H1 (cell line): ENCODE data around the gene KISS1. TPM values are rescaled to one million over a fixed set of nuclear protein-coding genes. Genes with fewer than 3 reads are reported as not detected.

Experiments
- CTCF ChIA-PET: fragments of 300-600 bp; sonication (Branson Sonifier 250); formaldehyde crosslinking; loops from one replicate; lab custom pipeline; 2021; ENCODE audit not compliant: partially characterized antibody; lab: Charles Lee
- POLR2A ChIA-PET: fragments of 300-600 bp; sonication (Branson Sonifier 250); formaldehyde crosslinking; loops from one replicate; lab custom pipeline; 2021; ENCODE audit warnings: inconsistent platforms; ENCODE audit not compliant: partially characterized antibody; lab: Charles Lee
- DNase-seq, 2 experiments: peaks; one replicate each; pipeline versions ENCODE4 v3.0.0 to v3.0.0-alpha.2; 2010 to 2022; ENCODE audit warnings: low spot score in 2 of 2, low read depth in 1 of 2, mixed read lengths in 1 of 2
- FAIRE-seq: peaks from 2 replicates; lab custom pipeline; 2011; peaks lifted over from hg19 to GRCh38; lab: Jason Lieb, UNC
- H2AFZ ChIP-seq: 2 replicates; pipeline ENCODE4 v1.8.1; 2012; ENCODE audit warnings: low read length, inconsistent platforms
- H2AK5ac ChIP-seq: 2 replicates; pipeline ENCODE4 v1.6.1; 2013; ENCODE audit warnings: low read depth, low read length
- H2BK120ac ChIP-seq: replicated peaks from 2 replicates; pipeline ENCODE3; 2013; ENCODE audit warnings: low read depth, low read length, inconsistent platforms
- H2BK12ac ChIP-seq: 2 replicates; pipeline ENCODE4 v1.6.1; 2013; ENCODE audit warnings: low read depth, low read length
- H2BK15ac ChIP-seq: 2 replicates; pipeline ENCODE4 v1.6.1; 2013; ENCODE audit warnings: low read length
- H2BK20ac ChIP-seq: 2 replicates; pipeline ENCODE4 v1.6.1; 2013; ENCODE audit warnings: low read length
- H2BK5ac ChIP-seq: 2 replicates; pipeline ENCODE4 v1.6.1; 2013; ENCODE audit warnings: low read depth, low read length
- H3K14ac ChIP-seq: 2 replicates; pipeline ENCODE4 v1.6.1; 2013; ENCODE audit warnings: inconsistent platforms; ENCODE audit not compliant: insufficient read length
- H3K18ac ChIP-seq: 2 replicates; pipeline ENCODE4 v1.6.1; 2013; ENCODE audit warnings: low read length; ENCODE audit errors: extremely low read depth
- H3K23ac ChIP-seq: 2 replicates; pipeline ENCODE4 v1.6.1; 2013; ENCODE audit warnings: inconsistent platforms; ENCODE audit not compliant: insufficient read length
- H3K23me2 ChIP-seq: 2 replicates; pipeline ENCODE4 v1.6.1; 2013; ENCODE audit warnings: low read depth, low read length
- H3K27ac ChIP-seq: 2 replicates; pipeline ENCODE4 v1.6.1; 2011; ENCODE audit warnings: low read depth, low read length, inconsistent platforms
- H3K27me3 ChIP-seq, 4 experiments: replicated peaks in 1 of 4; 1 replicate in 1 of 4; 2 replicates in 3 of 4; pipeline versions ENCODE4 v1.6.1 to v1.8.1; 2011 to 2013; ENCODE audit warnings: low read length in 3 of 4, mild to moderate bottlenecking in 3 of 4, inconsistent platforms in 2 of 4, mixed read lengths in 2 of 4, moderate library complexity in 1 of 4; ENCODE audit not compliant: control insufficient read depth in 3 of 4, insufficient read depth in 3 of 4; ENCODE audit errors: extremely low read depth in 1 of 4
- H3K36me3 ChIP-seq, 4 experiments: 2 replicates each; pipeline versions ENCODE4 v1.6.1 to v1.8.1; 2011 to 2013; ENCODE audit warnings: mild to moderate bottlenecking in 4 of 4, low read length in 3 of 4, moderate library complexity in 2 of 4, control low read depth in 1 of 4, inconsistent platforms in 1 of 4; ENCODE audit not compliant: insufficient read depth in 4 of 4, control insufficient read depth in 2 of 4
- H3K4ac ChIP-seq: replicated peaks from 2 replicates; pipeline ENCODE3; 2013; ENCODE audit warnings: low read length, low read depth, mixed read lengths, inconsistent platforms; ENCODE audit not compliant: insufficient read length
- H3K4me1 ChIP-seq, 4 experiments: replicated peaks in 1 of 4; 1 replicate in 1 of 4; 2 replicates in 3 of 4; pipeline versions ENCODE4 v1.6.1 to v1.8.1; 2011 to 2013; ENCODE audit warnings: low read length in 3 of 4, inconsistent platforms in 2 of 4, mixed read lengths in 1 of 4; ENCODE audit not compliant: insufficient read depth in 4 of 4, control insufficient read depth in 3 of 4
- H3K4me2 ChIP-seq, 2 experiments: 2 replicates each; pipeline versions ENCODE4 v1.6.1 to v1.8.1; 2011 to 2013; ENCODE audit warnings: low read depth in 2 of 2, low read length in 2 of 2, control low read depth in 1 of 2, inconsistent platforms in 1 of 2, mild to moderate bottlenecking in 1 of 2; ENCODE audit not compliant: insufficient read depth in 1 of 2
- H3K4me3 ChIP-seq, 4 experiments: fragments of 200-600, 300-600 bp in 1 of 4; sonication (generic), shearing (Covaris generic), sonication (Bioruptor Twin) in 1 of 4; 2 replicates each; pipeline versions ENCODE4 v1.5.1 to v1.8.1; 2011 to 2016; ENCODE audit warnings: low read length in 4 of 4, low read depth in 3 of 4, control low read depth in 2 of 4, inconsistent platforms in 2 of 4, mild to moderate bottlenecking in 2 of 4, mixed read lengths in 1 of 4, moderate library complexity in 1 of 4; ENCODE audit not compliant: insufficient read depth in 2 of 4; ENCODE audit errors: extremely low read depth in 1 of 4
- H3K56ac ChIP-seq: replicated peaks from 2 replicates; pipeline ENCODE3; 2013; ENCODE audit warnings: low read depth, mild to moderate bottlenecking, mixed read lengths, low read length, inconsistent platforms; ENCODE audit not compliant: insufficient read length
- H3K79me1 ChIP-seq: 2 replicates; pipeline ENCODE4 v1.6.1; 2013; ENCODE audit warnings: low read depth, low read length, control low read depth
- H3K79me2 ChIP-seq, 2 experiments: 2 replicates each; pipeline versions ENCODE4 v1.6.1 to v1.8.1; 2012 to 2013; ENCODE audit warnings: low read length in 2 of 2, mild to moderate bottlenecking in 2 of 2, inconsistent platforms in 1 of 2; ENCODE audit not compliant: insufficient read depth in 2 of 2, control insufficient read depth in 1 of 2
- H3K9ac ChIP-seq, 4 experiments: replicated peaks in 1 of 4; 1 replicate in 1 of 4; 2 replicates in 3 of 4; pipeline versions ENCODE4 v1.6.1 to v1.8.1; 2011 to 2013; ENCODE audit warnings: low read depth in 3 of 4, low read length in 3 of 4, control low read depth in 2 of 4, mild to moderate bottlenecking in 2 of 4, moderate library complexity in 2 of 4, inconsistent platforms in 1 of 4; ENCODE audit errors: extremely low read depth in 1 of 4
- H3K9me3 ChIP-seq, 2 experiments: 2 replicates each; pipeline versions ENCODE4 v1.6.1 to v1.8.1; 2012 to 2013; ENCODE audit warnings: mild to moderate bottlenecking in 2 of 2, moderate library complexity in 2 of 2, control low read depth in 1 of 2, inconsistent platforms in 1 of 2, low read depth in 1 of 2, low read length in 1 of 2, mixed read lengths in 1 of 2; ENCODE audit not compliant: insufficient read depth in 2 of 2
- H4K20me1 ChIP-seq, 2 experiments: replicated peaks in 1 of 2; 2 replicates each; pipeline versions ENCODE3 to v1.8.1; 2011 to 2013; ENCODE audit warnings: inconsistent platforms in 2 of 2, low read length in 2 of 2, mild to moderate bottlenecking in 1 of 2; ENCODE audit not compliant: insufficient read depth in 2 of 2, control insufficient read depth in 1 of 2
- H4K5ac ChIP-seq: 2 replicates; pipeline ENCODE4 v1.6.1; 2013; ENCODE audit warnings: low read length, low read depth, mixed read lengths, inconsistent platforms; ENCODE audit not compliant: insufficient read length
- H4K8ac ChIP-seq: 2 replicates; pipeline ENCODE4 v1.8.0; 2013; ENCODE audit warnings: mild to moderate bottlenecking, moderate library complexity, low read length, inconsistent platforms; ENCODE audit not compliant: insufficient read depth; ENCODE audit errors: extremely low read depth
- H4K91ac ChIP-seq: replicated peaks from 2 replicates; pipeline ENCODE3; 2013; ENCODE audit warnings: low read length, mixed read lengths, inconsistent platforms; ENCODE audit not compliant: insufficient read length
- ASH2L ChIP-seq: fragments of 200-600, 300-600 bp; sonication (generic); IDR thresholded peaks from one replicate; pipeline ENCODE4 v1.7.1; 2017; ENCODE audit warnings: low read length
- EZH2 ChIP-seq: fragments of 200-600 bp; sonication (generic); IDR thresholded peaks from 2 replicates; pipeline ENCODE4 v1.7.1; 2012; ENCODE audit warnings: low read depth, mild to moderate bottlenecking, moderate library complexity, low read length, inconsistent platforms; ENCODE audit not compliant: severe bottlenecking
- HDAC6 ChIP-seq: IDR thresholded peaks from one replicate; pipeline ENCODE4 v1.7.1; 2012; ENCODE audit warnings: low read depth, mild to moderate bottlenecking, inconsistent platforms, low read length, moderate library complexity
- TAF7 ChIP-seq: optimal IDR thresholded peaks from 2 replicates; pipeline ENCODE3; 2011; ENCODE audit warnings: low read depth, mild to moderate bottlenecking, inconsistent platforms, low read length, moderate library complexity, borderline replicate concordance
- WGBS, 2 experiments: shearing (Covaris generic) in 1 of 2; methylation state at CpG; one replicate each; pipeline versions ENCODE4 v1.1.6 to v1.1.7; 2013 to 2015; ENCODE audit warnings: low lambda C conversion rate in 2 of 2, mixed read lengths in 2 of 2, inconsistent platforms in 1 of 2, low coverage in 1 of 2, missing lambda C conversion rate in 1 of 2; ENCODE audit not compliant: insufficient replicate concordance in 2 of 2, insufficient coverage in 1 of 2, insufficient read length in 1 of 2; ENCODE audit errors: extremely low coverage in 1 of 2, missing lambda C conversion rate in 1 of 2; 5-methylcytosine and 5-hydroxymethylcytosine counted together
- polyA plus RNA-seq, 7 experiments: library from polyadenylated mRNA; depleted of rRNA in 3 of 7; stranded (reverse) in 5 of 7; unstranded in 2 of 7; fragments of >200 nt in 5 of 7; fragments of 200-250 nt in 2 of 7; gene quantifications; 1 replicate in 5 of 7; 2 replicates in 1 of 7; 4 replicates in 1 of 7; pipeline versions ENCODE4 v1.2.1 to v1.2.3, GENCODE V29; 2011 to 2013; ENCODE audit warnings: missing spikeins in 2 of 7, mixed read lengths in 2 of 7
- total RNA-seq: library from RNA; stranded (reverse); fragmentation: NEBNext Ultra II Directional; extraction: Animal tissue kit (Norgen Biotek cat#: 25700); gene quantifications from 2 replicates; pipeline ENCODE4 v1.2.1, GENCODE V29; 2021
- TF ChIP-seq, protein P1 (sequence below): IDR thresholded peaks from 2 replicates; pipeline ENCODE4 v1.6.1; 2012; ENCODE audit warnings: inconsistent platforms

Gene KISS1
- total and polyA plus RNA-seq, 2 of the 8 experiments (the other 6 are each of a cell fraction or from before 2014, with no cell fraction given) = 0.71 TPM; not detected in 1

GRCh38 chr1:204150702-204151551 lies 45.4 kb downstream of the KISS1 start:
- no peak overlapping the region for H3K14ac ChIP-seq
- FAIRE-seq = no peak
- H3K36me3 ChIP-seq = no peaks in the 10 kb centered on the region
- no peak overlapping the region for H3K27ac ChIP-seq
- no peak overlapping the region for H4K5ac ChIP-seq
- H3K9ac ChIP-seq = no peak overlapping the region
- H2BK120ac ChIP-seq = no peak overlapping the region
- WGBS, 2 experiments = 22% methylated on average over 25 of the region's 33 CpGs; no CpG with 5 or more reads in 1 of the 2 experiments
- H3K9me3 ChIP-seq = no peaks in the 10 kb centered on the region
- ChIA-PET POLR2A (interaction anchor here (0.8 to 6.5 kb wide), 9 partner anchors 9 to 285 kb away, joined by 3 to 35 read pairs (median 6); partner anchors contain the start of gene SOX13), CTCF (interaction anchor here (0.7 to 5.6 kb wide), 14 partner anchors 9 to 290 kb away, joined by 3 to 46 read pairs (median 3); no protein-coding TSS in a partner anchor)
- H3K4me1 ChIP-seq = peaks cover 0 to 44% (median 29%) of the 10 kb centered on the region in 4 experiments; a peak in 6 of 7 replicates
- no peak overlapping the region for H2BK12ac ChIP-seq
- peaks cover 12% of the 10 kb centered on the region; the same call in 1 of the 2 replicates for H3K23me2 ChIP-seq
- 0 out of 2 replicates have a peak overlapping the region, but pooled peaks have one; percentile 32 for H2BK15ac ChIP-seq
- no peaks in the 10 kb centered on the region for H4K20me1 ChIP-seq
- H3K79me2 ChIP-seq = no peaks in the 10 kb centered on the region
- H3K27me3 ChIP-seq = peaks cover 0 to 18% (median 17%) of the 10 kb centered on the region in 4 experiments; a peak in 5 of 7 replicates
- H2AFZ ChIP-seq = no peak overlapping the region
- no peak overlapping the region for H2BK20ac ChIP-seq
- H3K79me1 ChIP-seq = no peaks in the 10 kb centered on the region; the same call in 1 of the 2 replicates
- peak overlapping the region; percentile 65 to 92 for H3K4me2 ChIP-seq
- H3K4ac ChIP-seq = no peak overlapping the region
- peak overlapping the region; percentile 61 to 77 (median 68) for H3K4me3 ChIP-seq
- peak overlapping the region; percentile 26 for H4K91ac ChIP-seq
- H2BK5ac ChIP-seq = no peak overlapping the region
- no peak overlapping the region for H4K8ac ChIP-seq
- H3K18ac ChIP-seq = no peak overlapping the region; the same call in 1 of the 2 replicates
- no peak overlapping the region for H2AK5ac ChIP-seq
- DNase-seq = peak in 1 of 2 experiments; percentile 79
- no peak overlapping the region for H3K23ac ChIP-seq
- H3K56ac ChIP-seq = no peak overlapping the region
- TF ChIP-seq ASH2L (peak; percentile 16), HDAC6 (no peak), EZH2 (peak; percentile 16), TAF7 (no peak)
- TF ChIP-seq, protein P1, sequence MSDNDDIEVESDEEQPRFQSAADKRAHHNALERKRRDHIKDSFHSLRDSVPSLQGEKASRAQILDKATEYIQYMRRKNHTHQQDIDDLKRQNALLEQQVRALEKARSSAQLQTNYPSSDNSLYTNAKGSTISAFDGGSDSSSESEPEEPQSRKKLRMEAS = peak; percentile 56
